HEK293 (cell line): ENCODE measurements around the gene COLQ.
A peak's percentile ranks its signal among the peaks of the same experiment; 100 is the strongest.

Source experiments
- CTCF ChIA-PET: fragments of 350-600 bp; formaldehyde crosslinking; extraction: SDS; loops from one replicate; lab custom pipeline; 2021; ENCODE audit warnings: antibody characterized with exemption; lab: Yijun Ruan, JAX
- POLR2A ChIA-PET: fragments of 300-600 bp; formaldehyde crosslinking; extraction: SDS; loops from one replicate; lab custom pipeline; 2020; ENCODE audit warnings: antibody characterized with exemption, inconsistent platforms; lab: Yijun Ruan, JAX
- H3K27ac ChIP-seq: fragments of 200-500 bp; sonication (Bioruptor generic); 2 replicates; pipeline ENCODE4 v1.5.1; 2014; ENCODE audit warnings: low read depth, low read length, control low read depth, inconsistent platforms; ENCODE audit errors: extremely low read depth
- H3K36me3 ChIP-seq, 2 experiments: fragments of 200-500 bp in 1 of 2; sonication (Bioruptor generic) in 1 of 2; 1 replicate in 1 of 2; 2 replicates in 1 of 2; pipeline ENCODE4 v1.5.1; 2014 to 2017; ENCODE audit warnings: inconsistent platforms in 2 of 2, low read length in 2 of 2; ENCODE audit not compliant: control insufficient read depth in 2 of 2, insufficient read depth in 1 of 2
- H3K4me1 ChIP-seq: fragments of 200-500 bp; sonication (Bioruptor generic); 2 replicates; pipeline ENCODE4 v1.5.1; 2014; ENCODE audit warnings: mild to moderate bottlenecking, low read length, inconsistent platforms; ENCODE audit not compliant: control insufficient read depth, insufficient read depth
- H3K4me3 ChIP-seq: 2 replicates; pipeline ENCODE4 v1.5.1; 2011; ENCODE audit warnings: low read depth, mild to moderate bottlenecking, control low read depth, low read length, moderate library complexity
- H3K9me3 ChIP-seq: fragments of 200-500 bp; sonication (Bioruptor generic); 2 replicates; pipeline ENCODE4 v1.5.1; 2014; ENCODE audit warnings: low read depth, low read length, inconsistent platforms; ENCODE audit not compliant: control insufficient read depth, insufficient read depth
- EGR2 ChIP-seq: fragments of 450-650 bp; formaldehyde crosslinking; IDR thresholded peaks from 2 replicates; pipeline ENCODE4 v1.5.1; 2016; ENCODE audit warnings: low read depth, missing biosample characterization, missing genetic modification characterization
- GLIS2 ChIP-seq: fragments of 450-650 bp; formaldehyde crosslinking; IDR thresholded peaks from 2 replicates; pipeline ENCODE4 v1.5.1; 2016; ENCODE audit warnings: missing biosample characterization, missing genetic modification characterization
- HOXD13 ChIP-seq: sonication (generic); formaldehyde crosslinking; IDR thresholded peaks from 2 replicates; pipeline ENCODE4 v1.8.0; 2022; ENCODE audit warnings: missing genetic modification reagents, borderline replicate concordance
- KLF16 ChIP-seq: fragments of 450-650 bp; formaldehyde crosslinking; IDR thresholded peaks from 2 replicates; pipeline ENCODE4 v1.5.1; 2017; ENCODE audit warnings: missing biosample characterization, missing genetic modification characterization
- PRDM10 ChIP-seq: fragments of 450-650 bp; formaldehyde crosslinking; IDR thresholded peaks from 2 replicates; pipeline ENCODE4 v1.5.1; 2016; ENCODE audit warnings: missing biosample characterization, missing genetic modification characterization
- SETDB1 ChIP-seq: IDR thresholded peaks from one replicate; pipeline ENCODE4 v1.6.1; 2017; ENCODE audit warnings: mild to moderate bottlenecking, low read length, moderate library complexity, mixed read lengths; ENCODE audit not compliant: insufficient read length
- YY1 ChIP-seq: fragments of 450-650 bp; formaldehyde crosslinking; IDR thresholded peaks from 2 replicates; pipeline ENCODE4 v1.5.1; 2018; ENCODE audit warnings: missing biosample characterization, missing genetic modification characterization
- ZFHX2 ChIP-seq: fragments of 450-650 bp; formaldehyde crosslinking; conservative IDR thresholded peaks from 2 replicates; pipeline ENCODE4 v1.5.1; 2016; ENCODE audit warnings: missing biosample characterization, missing genetic modification characterization
- ZNF138 ChIP-seq: fragments of 450-650 bp; formaldehyde crosslinking; IDR thresholded peaks from 2 replicates; pipeline ENCODE4 v1.5.1; 2016; ENCODE audit warnings: missing biosample characterization, missing genetic modification characterization, borderline replicate concordance
- ZNF19 ChIP-seq: fragments of 450-650 bp; formaldehyde crosslinking; IDR thresholded peaks from 2 replicates; pipeline ENCODE4; 2016; ENCODE audit warnings: missing biosample characterization, missing genetic modification characterization, low read depth
- ZNF324 ChIP-seq: fragments of 450-650 bp; formaldehyde crosslinking; IDR thresholded peaks from 2 replicates; pipeline ENCODE4 v1.5.1; 2016; ENCODE audit warnings: missing biosample characterization, missing genetic modification characterization
- ZNF350 ChIP-seq: fragments of 450-650 bp; formaldehyde crosslinking; IDR thresholded peaks from 2 replicates; pipeline ENCODE4 v1.5.0; 2017; ENCODE audit warnings: missing biosample characterization, mild to moderate bottlenecking, missing genetic modification characterization
- ZNF585B ChIP-seq: fragments of 450-650 bp; formaldehyde crosslinking; IDR thresholded peaks from 2 replicates; pipeline ENCODE4 v1.5.1; 2016; ENCODE audit warnings: missing biosample characterization, missing genetic modification characterization
- ZNF623 ChIP-seq: fragments of 450-650 bp; formaldehyde crosslinking; IDR thresholded peaks from 2 replicates; pipeline ENCODE4 v1.5.1; 2016; ENCODE audit warnings: missing biosample characterization, missing genetic modification characterization
- ZSCAN18 ChIP-seq: fragments of 450-650 bp; formaldehyde crosslinking; IDR thresholded peaks from 2 replicates; pipeline ENCODE4 v1.5.1; 2016; ENCODE audit warnings: missing biosample characterization, missing genetic modification characterization
- TF ChIP-seq, protein P1 (sequence below): fragments of 450-650 bp; formaldehyde crosslinking; IDR thresholded peaks from 2 replicates; pipeline ENCODE4 v1.5.1; 2016; ENCODE audit warnings: missing biosample characterization, missing genetic modification characterization, borderline replicate concordance
- TF ChIP-seq, protein P2 (sequence below): fragments of 450-650 bp; formaldehyde crosslinking; IDR thresholded peaks from 2 replicates; pipeline ENCODE4 v1.5.1; 2016; ENCODE audit warnings: missing biosample characterization, missing genetic modification characterization
- TF ChIP-seq, protein P3 (sequence below): fragments of 450-650 bp; formaldehyde crosslinking; IDR thresholded peaks from 2 replicates; pipeline ENCODE4 v1.5.1; 2016; ENCODE audit warnings: missing biosample characterization, missing genetic modification characterization, low read depth

Gene COLQ

DNA sequence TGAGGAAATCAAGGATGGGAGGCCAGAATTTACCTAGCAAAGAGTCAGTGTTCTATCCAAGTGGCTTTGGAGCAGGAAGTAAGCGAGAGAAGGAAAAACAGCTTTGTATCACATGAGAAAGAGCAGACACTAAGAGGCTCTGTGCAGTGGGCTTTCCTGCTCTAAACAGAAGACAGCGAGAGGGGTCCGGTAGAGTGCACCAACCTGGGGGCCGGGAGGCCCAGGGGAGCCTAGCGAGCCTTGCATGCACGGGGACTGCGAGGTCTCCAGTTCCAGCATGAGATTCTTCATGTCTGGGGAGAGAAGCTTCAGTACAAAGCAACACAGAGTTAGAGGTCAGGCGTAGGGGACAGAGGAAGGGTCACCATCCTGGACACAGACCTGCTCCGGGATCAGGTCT is 33.5 kb downstream of the COLQ start:
- H3K36me3 ChIP-seq = no peaks in the 10 kb centered on the region
- POLR2A ChIA-PET = no interaction called here
- CTCF ChIA-PET = no interaction called here
- no peaks in the 10 kb centered on the region for H3K9me3 ChIP-seq
- TF ChIP-seq, protein P1, sequence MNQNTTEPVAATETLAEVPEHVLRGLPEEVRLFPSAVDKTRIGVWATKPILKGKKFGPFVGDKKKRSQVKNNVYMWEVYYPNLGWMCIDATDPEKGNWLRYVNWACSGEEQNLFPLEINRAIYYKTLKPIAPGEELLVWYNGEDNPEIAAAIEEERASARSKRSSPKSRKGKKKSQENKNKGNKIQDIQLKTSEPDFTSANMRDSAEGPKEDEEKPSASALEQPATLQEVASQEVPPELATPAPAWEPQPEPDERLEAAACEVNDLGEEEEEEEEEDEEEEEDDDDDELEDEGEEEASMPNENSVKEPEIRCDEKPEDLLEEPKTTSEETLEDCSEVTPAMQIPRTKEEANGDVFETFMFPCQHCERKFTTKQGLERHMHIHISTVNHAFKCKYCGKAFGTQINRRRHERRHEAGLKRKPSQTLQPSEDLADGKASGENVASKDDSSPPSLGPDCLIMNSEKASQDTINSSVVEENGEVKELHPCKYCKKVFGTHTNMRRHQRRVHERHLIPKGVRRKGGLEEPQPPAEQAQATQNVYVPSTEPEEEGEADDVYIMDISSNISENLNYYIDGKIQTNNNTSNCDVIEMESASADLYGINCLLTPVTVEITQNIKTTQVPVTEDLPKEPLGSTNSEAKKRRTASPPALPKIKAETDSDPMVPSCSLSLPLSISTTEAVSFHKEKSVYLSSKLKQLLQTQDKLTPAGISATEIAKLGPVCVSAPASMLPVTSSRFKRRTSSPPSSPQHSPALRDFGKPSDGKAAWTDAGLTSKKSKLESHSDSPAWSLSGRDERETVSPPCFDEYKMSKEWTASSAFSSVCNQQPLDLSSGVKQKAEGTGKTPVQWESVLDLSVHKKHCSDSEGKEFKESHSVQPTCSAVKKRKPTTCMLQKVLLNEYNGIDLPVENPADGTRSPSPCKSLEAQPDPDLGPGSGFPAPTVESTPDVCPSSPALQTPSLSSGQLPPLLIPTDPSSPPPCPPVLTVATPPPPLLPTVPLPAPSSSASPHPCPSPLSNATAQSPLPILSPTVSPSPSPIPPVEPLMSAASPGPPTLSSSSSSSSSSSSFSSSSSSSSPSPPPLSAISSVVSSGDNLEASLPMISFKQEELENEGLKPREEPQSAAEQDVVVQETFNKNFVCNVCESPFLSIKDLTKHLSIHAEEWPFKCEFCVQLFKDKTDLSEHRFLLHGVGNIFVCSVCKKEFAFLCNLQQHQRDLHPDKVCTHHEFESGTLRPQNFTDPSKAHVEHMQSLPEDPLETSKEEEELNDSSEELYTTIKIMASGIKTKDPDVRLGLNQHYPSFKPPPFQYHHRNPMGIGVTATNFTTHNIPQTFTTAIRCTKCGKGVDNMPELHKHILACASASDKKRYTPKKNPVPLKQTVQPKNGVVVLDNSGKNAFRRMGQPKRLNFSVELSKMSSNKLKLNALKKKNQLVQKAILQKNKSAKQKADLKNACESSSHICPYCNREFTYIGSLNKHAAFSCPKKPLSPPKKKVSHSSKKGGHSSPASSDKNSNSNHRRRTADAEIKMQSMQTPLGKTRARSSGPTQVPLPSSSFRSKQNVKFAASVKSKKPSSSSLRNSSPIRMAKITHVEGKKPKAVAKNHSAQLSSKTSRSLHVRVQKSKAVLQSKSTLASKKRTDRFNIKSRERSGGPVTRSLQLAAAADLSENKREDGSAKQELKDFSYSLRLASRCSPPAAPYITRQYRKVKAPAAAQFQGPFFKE (tag by site-specific recombination) = no peak
- TF ChIP-seq ZNF350 (tag by site-specific recombination) (no peak), KLF16 (tag by site-specific recombination) (no peak), GLIS2 (no peak)
- H3K4me3 ChIP-seq = no peak overlapping the region
- no peak overlapping the region for H3K27ac ChIP-seq
- no peaks in the 10 kb centered on the region for H3K4me1 ChIP-seq

- no peaks in the 10 kb centered on the region for H3K4me1 ChIP-seq
- TF ChIP-seq EGR2 (tag by site-specific recombination) (peak; percentile 60), ZFHX2 (tag by site-specific recombination) (peak; percentile 37), ZSCAN18 (tag by site-specific recombination) (no peak), ZNF623 (peak; percentile 59), ZNF324 (tag by site-specific recombination) (no peak)
- TF ChIP-seq, protein P2, sequence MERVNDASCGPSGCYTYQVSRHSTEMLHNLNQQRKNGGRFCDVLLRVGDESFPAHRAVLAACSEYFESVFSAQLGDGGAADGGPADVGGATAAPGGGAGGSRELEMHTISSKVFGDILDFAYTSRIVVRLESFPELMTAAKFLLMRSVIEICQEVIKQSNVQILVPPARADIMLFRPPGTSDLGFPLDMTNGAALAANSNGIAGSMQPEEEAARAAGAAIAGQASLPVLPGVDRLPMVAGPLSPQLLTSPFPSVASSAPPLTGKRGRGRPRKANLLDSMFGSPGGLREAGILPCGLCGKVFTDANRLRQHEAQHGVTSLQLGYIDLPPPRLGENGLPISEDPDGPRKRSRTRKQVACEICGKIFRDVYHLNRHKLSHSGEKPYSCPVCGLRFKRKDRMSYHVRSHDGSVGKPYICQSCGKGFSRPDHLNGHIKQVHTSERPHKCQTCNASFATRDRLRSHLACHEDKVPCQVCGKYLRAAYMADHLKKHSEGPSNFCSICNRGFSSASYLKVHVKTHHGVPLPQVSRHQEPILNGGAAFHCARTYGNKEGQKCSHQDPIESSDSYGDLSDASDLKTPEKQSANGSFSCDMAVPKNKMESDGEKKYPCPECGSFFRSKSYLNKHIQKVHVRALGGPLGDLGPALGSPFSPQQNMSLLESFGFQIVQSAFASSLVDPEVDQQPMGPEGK (tag by site-specific recombination) = no peak
- TF ChIP-seq, all 188 proteins: peak for 3
- Histone ChIP-seq H3K4me3 (no peak overlapping the region), H3K36me3 (no peaks in the 10 kb centered on the region), H3K27ac (no peak overlapping the region), H3K9me3 (no peaks in the 10 kb centered on the region)
- CTCF ChIA-PET = no interaction called here
- POLR2A ChIA-PET = no interaction called here
Observed at GRCh38 chr3:15486979-15487378, 34.5 kb downstream of the COLQ start.

DNA sequence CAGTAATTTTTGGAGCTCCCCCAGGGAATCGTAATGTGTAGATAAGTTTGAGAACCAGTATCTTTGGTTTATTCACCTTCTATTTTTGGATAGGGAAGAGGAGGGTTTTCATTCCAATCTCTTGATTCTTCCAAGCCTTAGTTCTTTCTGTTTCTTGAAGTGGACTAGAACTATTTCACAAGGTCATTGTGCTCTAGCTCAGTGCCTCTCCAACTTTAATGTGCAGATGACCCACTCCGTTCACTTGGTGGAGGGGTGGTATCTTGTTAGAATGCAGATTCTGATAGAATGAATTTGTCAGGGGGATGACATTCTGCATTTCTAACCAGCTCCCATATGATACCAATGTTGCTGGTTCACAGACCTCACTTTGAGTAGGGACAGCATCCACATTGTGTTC is 35.5 kb downstream of the COLQ start:
- ChIA-PET CTCF (interaction anchor here (0.9 kb wide), 1 partner anchor 218 kb away, joined by 4 read pairs; no protein-coding TSS in a partner anchor), POLR2A (no interaction called here)
- H3K9me3 ChIP-seq = no peaks in the 10 kb centered on the region
- TF ChIP-seq PRDM10 (tag by site-specific recombination) (no peak), HOXD13 (CRISPR knock-in tag) (no peak), ZNF19 (tag by site-specific recombination) (no peak), ZNF585B (tag by site-specific recombination) (no peak), YY1 (tag by site-specific recombination) (no peak), ZNF138 (no peak), SETDB1 (no peak)
- TF ChIP-seq, protein P3, sequence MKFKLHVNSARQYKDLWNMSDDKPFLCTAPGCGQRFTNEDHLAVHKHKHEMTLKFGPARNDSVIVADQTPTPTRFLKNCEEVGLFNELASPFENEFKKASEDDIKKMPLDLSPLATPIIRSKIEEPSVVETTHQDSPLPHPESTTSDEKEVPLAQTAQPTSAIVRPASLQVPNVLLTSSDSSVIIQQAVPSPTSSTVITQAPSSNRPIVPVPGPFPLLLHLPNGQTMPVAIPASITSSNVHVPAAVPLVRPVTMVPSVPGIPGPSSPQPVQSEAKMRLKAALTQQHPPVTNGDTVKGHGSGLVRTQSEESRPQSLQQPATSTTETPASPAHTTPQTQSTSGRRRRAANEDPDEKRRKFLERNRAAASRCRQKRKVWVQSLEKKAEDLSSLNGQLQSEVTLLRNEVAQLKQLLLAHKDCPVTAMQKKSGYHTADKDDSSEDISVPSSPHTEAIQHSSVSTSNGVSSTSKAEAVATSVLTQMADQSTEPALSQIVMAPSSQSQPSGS = no peak

More for the DNA sequence above, 35.5 kb downstream of the COLQ start:
- Histone ChIP-seq H3K4me1 (no peaks in the 10 kb centered on the region), H3K27ac (no peak overlapping the region), H3K4me3 (no peak overlapping the region), H3K36me3 (no peaks in the 10 kb centered on the region)
